NCI-H2227 (cell line): ENCODE data around the gene RPP25L.

Source experiments
- DNase-seq: peaks from one replicate; lab custom pipeline; 2025; ENCODE audit not compliant: unreplicated experiment; lab: John Stamatoyannopoulos, UW

Gene RPP25L

GRCh38 chr9:34570376-34570775 lies 41.5 kb downstream of the RPP25L start:
- no peak for DNase-seq

GRCh38 chr9:34568774-34569173 lies 43.1 kb downstream of the RPP25L start:
- peak; percentile 6 for DNase-seq

- DNase-seq: no peak
These were observed 43.8 kb downstream of the RPP25L start for GRCh38 chr9:34568133-34568532.

- no peak for DNase-seq
These were observed 44.9 kb downstream of the RPP25L start for GRCh38 chr9:34566972-34567371.

GRCh38 chr9:34566322-34566721 lies 45.6 kb downstream of the RPP25L start:
- DNase-seq: no peak

GRCh38 chr9:34565856-34566255 lies 46.0 kb downstream of the RPP25L start:
- DNase-seq: no peak

- DNase-seq: no peak
These were observed 47.3 kb downstream of the RPP25L start for GRCh38 chr9:34564617-34565016.

- no peak for DNase-seq
These were observed 48.6 kb downstream of the RPP25L start for GRCh38 chr9:34563262-34563661.

- no peak for DNase-seq
These were observed 49.7 kb downstream of the RPP25L start for GRCh38 chr9:34562135-34562745.

- no peak for DNase-seq
These were observed 51.2 kb downstream of the RPP25L start for GRCh38 chr9:34560599-34561214.
